Natural killer cell treated with Interleukin-12 subunit alpha and Interleukin-12 subunit beta and Interleukin-15 and Interleukin-18, amount 100 ng/mL, for 72 hours (primary cell): Measurements from ENCODE around the gene RBM27. TPM values are rescaled to one million over a fixed set of nuclear protein-coding genes. Genes with fewer than 3 reads are reported as not detected.
"Not testable (repeated sequence)": the region's sequence is repeated elsewhere in the genome, so short reads cannot be mapped to it uniquely, and the experiment has no call there.

Experiments
- ATAC-seq, 2 donors: fragments of 150-1000 bp; cut with Tn5 transposase in 1 of 2; sonication (Bioruptor Pico), chemical (Tn5 transposase) in 1 of 2; 2 replicates each; pipeline ENCODE4 v1.10.0; 2021
- DNase-seq: peaks from one replicate; pipeline ENCODE4 v3.0.0; 2022; ENCODE audit warnings: low spot score
- H3K27ac Mint-ChIP-seq, 2 donors: 1 replicate in 1 of 2; 2 replicates in 1 of 2; pipeline ENCODE4 v1.8.0; 2022; ENCODE audit warnings: mixed read lengths in 2 of 2, mild to moderate bottlenecking in 1 of 2, moderate library complexity in 1 of 2
- H3K27me3 Mint-ChIP-seq, 2 donors: 1 replicate in 1 of 2; 2 replicates in 1 of 2; pipeline ENCODE4 v1.8.0; 2022; ENCODE audit warnings: mixed read lengths in 2 of 2
- H3K36me3 Mint-ChIP-seq: one replicate; pipeline ENCODE4 v1.8.0; 2022; ENCODE audit warnings: mixed read lengths
- H3K4me1 Mint-ChIP-seq, 2 donors: 1 replicate in 1 of 2; 2 replicates in 1 of 2; pipeline ENCODE4 v1.8.0; 2022; ENCODE audit warnings: low read depth in 2 of 2, mixed read lengths in 2 of 2, mild to moderate bottlenecking in 1 of 2
- H3K4me3 Mint-ChIP-seq: one replicate; pipeline ENCODE4 v1.8.0; 2022; ENCODE audit warnings: mixed read lengths
- H3K9me3 Mint-ChIP-seq: 2 replicates; pipeline ENCODE4 v1.8.0; 2022; ENCODE audit warnings: mixed read lengths
- total RNA-seq, 2 donors: library from RNA; stranded (reverse); gene quantifications; one replicate each; pipeline ENCODE4 v1.2.3, GENCODE V29; 2022

The RBM27 gene, protein sequence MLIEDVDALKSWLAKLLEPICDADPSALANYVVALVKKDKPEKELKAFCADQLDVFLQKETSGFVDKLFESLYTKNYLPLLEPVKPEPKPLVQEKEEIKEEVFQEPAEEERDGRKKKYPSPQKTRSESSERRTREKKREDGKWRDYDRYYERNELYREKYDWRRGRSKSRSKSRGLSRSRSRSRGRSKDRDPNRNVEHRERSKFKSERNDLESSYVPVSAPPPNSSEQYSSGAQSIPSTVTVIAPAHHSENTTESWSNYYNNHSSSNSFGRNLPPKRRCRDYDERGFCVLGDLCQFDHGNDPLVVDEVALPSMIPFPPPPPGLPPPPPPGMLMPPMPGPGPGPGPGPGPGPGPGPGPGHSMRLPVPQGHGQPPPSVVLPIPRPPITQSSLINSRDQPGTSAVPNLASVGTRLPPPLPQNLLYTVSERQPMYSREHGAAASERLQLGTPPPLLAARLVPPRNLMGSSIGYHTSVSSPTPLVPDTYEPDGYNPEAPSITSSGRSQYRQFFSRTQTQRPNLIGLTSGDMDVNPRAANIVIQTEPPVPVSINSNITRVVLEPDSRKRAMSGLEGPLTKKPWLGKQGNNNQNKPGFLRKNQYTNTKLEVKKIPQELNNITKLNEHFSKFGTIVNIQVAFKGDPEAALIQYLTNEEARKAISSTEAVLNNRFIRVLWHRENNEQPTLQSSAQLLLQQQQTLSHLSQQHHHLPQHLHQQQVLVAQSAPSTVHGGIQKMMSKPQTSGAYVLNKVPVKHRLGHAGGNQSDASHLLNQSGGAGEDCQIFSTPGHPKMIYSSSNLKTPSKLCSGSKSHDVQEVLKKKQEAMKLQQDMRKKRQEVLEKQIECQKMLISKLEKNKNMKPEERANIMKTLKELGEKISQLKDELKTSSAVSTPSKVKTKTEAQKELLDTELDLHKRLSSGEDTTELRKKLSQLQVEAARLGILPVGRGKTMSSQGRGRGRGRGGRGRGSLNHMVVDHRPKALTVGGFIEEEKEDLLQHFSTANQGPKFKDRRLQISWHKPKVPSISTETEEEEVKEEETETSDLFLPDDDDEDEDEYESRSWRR
- 10 to 100 TPM; 16.6 to 24.7 TPM for total RNA-seq

DNA sequence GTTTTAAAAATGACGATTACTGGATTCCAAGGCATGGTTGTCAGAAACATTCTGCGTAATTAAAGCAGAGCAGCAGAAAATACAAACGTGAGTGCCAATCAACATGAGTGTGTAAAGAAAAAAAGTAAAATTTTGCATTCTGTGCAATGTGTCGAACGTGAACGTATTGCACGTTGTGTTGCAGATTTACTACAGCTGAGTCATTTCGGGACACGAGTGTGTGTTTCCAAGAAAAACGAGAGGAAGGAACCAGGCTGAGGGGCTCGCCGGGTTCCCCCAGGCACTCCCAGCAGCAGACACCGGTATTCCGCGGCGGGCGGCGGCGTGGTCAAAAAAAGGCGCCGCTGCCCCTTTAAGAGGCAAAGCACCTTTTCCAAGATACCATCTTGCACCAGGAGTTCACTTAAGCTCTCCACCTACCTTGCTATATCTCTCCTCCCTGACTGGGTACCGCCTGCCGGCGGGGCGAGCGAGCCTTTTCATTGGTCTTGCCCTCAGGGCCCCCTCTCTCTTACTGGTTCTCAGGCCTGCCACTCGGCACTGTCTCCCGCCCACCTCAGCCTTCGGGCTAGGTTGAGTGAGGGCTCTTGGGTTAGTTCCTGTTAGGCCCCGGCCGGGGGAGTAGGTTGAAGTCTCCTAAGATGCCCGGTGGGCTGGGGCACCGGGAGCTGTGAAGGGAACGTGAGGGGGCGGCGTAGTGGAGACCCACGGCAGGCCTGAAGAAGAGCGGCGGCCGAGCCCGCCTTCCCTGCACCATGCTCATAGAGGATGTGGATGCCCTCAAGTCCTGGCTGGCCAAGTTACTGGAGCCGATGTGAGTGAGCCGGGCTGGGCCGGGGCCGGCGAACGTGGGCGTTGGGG lies at the start of gene RBM27:
RBM27 (plus strand) TSS at position 595 of the 861 bp plus-strand sequence; CDS start at position 756, 161 bp downstream.
- H3K4me3 Mint-ChIP-seq: no peak within 1 kb of the TSS
- peak; percentile 100 for ATAC-seq
- H3K27ac Mint-ChIP-seq: no peak within 1 kb of the TSS
- H3K36me3 Mint-ChIP-seq: no peaks in the 10 kb centered on the region
- H3K27me3 Mint-ChIP-seq: peaks cover 0 to 2% of the 10 kb centered on the region in 2 donors
- peaks cover 0 to 5% of the 10 kb centered on the region in 2 donors for H3K4me1 Mint-ChIP-seq
- no peaks in the 10 kb centered on the region for H3K9me3 Mint-ChIP-seq
- DNase-seq: peak; percentile 96

DNA sequence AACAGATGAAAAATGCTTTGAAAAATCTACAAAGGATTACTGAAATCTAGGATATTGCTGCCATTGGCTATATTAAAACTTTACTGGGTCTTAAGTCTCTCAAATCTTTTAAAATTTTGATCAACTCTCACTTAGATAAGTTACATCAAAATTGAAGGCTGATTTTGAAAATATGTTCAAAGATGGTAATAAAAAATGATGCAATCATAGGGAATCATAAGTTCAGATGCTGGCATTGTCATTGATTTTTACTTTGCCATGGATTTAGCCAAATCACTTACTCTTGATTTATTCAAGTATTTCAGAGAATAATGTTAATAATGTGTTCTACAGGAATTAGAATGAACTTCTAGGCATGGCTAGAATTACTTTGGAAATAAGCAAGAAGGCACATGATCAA lies 45.1 kb upstream of the RBM27 start:
- ATAC-seq: no peak
- peaks cover 30% of the 10 kb centered on the region for H3K36me3 Mint-ChIP-seq
- no peaks in the 10 kb centered on the region for H3K27me3 Mint-ChIP-seq
- H3K27ac Mint-ChIP-seq: no peak overlapping the region
- no peak for DNase-seq
- no peak overlapping the region for H3K4me3 Mint-ChIP-seq
- no peaks in the 10 kb centered on the region for H3K9me3 Mint-ChIP-seq
- peaks cover 0 to 3% of the 10 kb centered on the region in 2 donors for H3K4me1 Mint-ChIP-seq

DNA sequence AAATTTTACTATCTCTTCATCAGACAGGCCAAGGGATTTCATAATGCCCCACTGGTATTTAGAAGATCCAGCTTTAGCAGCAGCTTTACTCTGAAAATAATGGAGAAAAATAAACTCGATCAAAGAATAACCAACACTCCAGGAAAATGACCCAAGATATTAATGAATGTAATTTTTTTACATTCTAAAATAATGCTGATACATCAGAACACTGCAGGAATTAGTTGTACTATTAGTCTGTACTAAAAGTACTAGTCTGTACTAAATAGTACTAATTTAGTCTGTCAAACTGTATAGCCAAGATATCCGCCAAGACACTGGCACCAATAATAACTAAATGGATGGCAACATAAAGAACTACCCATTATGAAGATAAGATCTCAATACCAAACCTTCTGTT lies 39.0 kb upstream of the RBM27 start:
- ATAC-seq (no peak), DNase-seq (no peak)
- Mint-ChIP-seq H3K4me1 (peaks cover 0 to 3% of the 10 kb centered on the region in 2 donors), H3K9me3 (no peaks in the 10 kb centered on the region), H3K36me3 (peaks cover 46% of the 10 kb centered on the region), H3K4me3 (no peak overlapping the region), H3K27ac (no peak overlapping the region), H3K27me3 (no peaks in the 10 kb centered on the region)

DNA sequence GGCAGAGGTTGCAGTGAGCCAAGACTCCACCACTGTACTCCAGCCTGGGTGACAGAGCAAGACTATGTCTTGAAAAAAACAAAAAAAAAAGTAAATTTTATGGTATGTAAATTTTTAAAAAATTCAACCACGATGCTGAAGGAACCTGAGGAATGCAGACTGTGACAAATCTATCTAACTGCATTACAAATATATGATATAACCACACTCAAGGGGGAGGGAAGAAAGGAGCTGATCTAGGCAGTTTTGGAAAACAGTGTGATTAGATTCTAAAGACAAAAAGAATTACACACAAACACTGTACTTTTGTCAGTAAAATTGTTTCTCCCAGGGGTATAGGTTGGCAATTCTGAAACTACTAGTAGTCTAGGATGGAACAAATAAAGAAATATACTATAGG lies 37.9 kb upstream of the RBM27 start:
- no peak for ATAC-seq
- Mint-ChIP-seq H3K4me3 (no peak overlapping the region), H3K4me1 (peaks cover 0 to 6% of the 10 kb centered on the region in 2 donors), H3K36me3 (peaks cover 55% of the 10 kb centered on the region), H3K27me3 (no peaks in the 10 kb centered on the region), H3K9me3 (no peaks in the 10 kb centered on the region), H3K27ac (no peak overlapping the region)
- DNase-seq: no peak

DNA sequence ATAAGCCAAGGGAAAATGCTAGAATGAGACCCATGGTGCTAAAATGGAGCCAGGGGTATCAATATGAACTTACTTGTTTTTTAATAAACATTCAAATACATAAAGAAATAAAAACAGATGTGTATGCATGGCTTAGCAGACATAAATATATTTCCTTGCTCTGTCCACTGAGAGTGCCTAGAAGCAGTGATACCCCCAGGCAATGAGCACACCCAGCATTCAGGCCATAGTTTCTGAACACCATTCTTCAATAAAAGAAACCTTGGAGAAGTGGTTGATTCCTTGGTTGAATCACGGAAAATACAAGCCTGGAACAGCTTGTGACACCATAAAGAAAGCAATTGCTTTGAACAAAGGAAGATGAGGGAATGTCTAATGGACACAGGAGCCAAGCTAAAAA lies 37.5 kb upstream of the RBM27 start:
- Mint-ChIP-seq H3K9me3 (no peaks in the 10 kb centered on the region), H3K4me1 (peaks cover 0 to 6% of the 10 kb centered on the region in 2 donors), H3K4me3 (no peak overlapping the region), H3K27me3 (no peaks in the 10 kb centered on the region), H3K27ac (no peak overlapping the region), H3K36me3 (peaks cover 58% of the 10 kb centered on the region)
- ATAC-seq: no peak
- no peak for DNase-seq

DNA sequence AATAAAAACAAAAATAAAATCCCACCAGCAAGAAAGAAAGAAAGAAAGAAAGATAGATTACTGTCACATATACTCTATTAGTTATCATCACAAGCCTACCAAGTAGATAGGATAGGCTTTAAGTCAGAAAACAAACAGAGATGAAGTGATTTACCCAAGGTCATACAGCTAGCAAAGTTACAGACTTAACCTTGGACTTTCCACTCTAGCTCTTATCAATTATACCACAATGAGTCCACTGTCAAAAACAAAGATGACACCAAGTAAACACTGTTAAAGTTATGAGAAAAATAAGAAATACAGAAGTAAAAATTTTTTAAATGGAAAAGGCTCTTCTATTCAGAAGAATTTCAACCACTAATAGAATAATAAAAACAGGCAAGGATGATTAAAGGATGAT lies 34.3 kb upstream of the RBM27 start:
- H3K4me3 Mint-ChIP-seq: no peak overlapping the region
- no peaks in the 10 kb centered on the region for H3K9me3 Mint-ChIP-seq
- ATAC-seq (no peak), DNase-seq (no peak)
- peaks cover 5 to 6% of the 10 kb centered on the region in 2 donors for H3K4me1 Mint-ChIP-seq
- peaks cover 37% of the 10 kb centered on the region for H3K36me3 Mint-ChIP-seq
- no peaks in the 10 kb centered on the region for H3K27me3 Mint-ChIP-seq
- H3K27ac Mint-ChIP-seq: no peak overlapping the region

DNA sequence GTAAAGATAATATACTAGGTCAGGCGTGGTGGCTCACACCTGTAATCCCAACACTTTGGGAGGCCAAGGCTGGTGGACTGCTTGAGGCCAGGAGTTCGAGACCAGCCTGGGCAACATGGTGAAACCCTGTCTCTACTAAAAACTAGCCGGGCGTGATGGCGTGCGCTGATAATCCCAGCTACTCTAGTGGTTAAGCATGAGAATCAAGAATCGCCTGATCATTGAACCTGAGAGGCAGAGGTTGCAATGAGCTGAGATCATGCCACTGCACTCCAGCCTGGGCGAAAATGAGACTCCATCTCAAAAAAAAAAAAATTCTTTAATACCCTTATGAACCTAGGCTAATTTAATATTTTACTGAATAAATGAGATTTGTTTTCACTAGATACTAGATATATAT lies 30.4 kb upstream of the RBM27 start:
- H3K4me1 Mint-ChIP-seq, H3K9me3 Mint-ChIP-seq, H3K4me3 Mint-ChIP-seq, H3K27me3 Mint-ChIP-seq, DNase-seq, H3K27ac Mint-ChIP-seq, ATAC-seq: not testable (repeated sequence)
- H3K36me3 Mint-ChIP-seq: peaks cover 20% of the 10 kb centered on the region

DNA sequence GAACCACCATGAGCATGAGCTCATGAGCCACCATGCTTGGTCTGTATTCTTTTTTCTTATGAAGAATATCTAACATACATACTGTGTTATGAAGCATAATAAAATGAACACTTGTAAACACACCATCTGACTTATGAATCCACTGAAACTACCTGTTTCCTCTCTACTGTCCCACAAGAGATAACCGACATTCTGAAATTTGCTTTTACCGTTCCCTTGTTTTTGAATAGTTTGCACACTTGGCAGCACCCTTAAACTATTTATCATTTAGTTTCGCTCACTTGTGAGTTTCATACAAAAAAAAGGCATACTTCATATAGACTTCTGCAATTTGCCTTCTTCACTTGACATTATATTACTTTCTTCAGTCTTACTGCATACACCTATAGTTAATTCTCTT lies 29.8 kb upstream of the RBM27 start:
- DNase-seq: no peak
- H3K9me3 Mint-ChIP-seq: no peaks in the 10 kb centered on the region
- H3K36me3 Mint-ChIP-seq: peaks cover 17% of the 10 kb centered on the region
- H3K4me3 Mint-ChIP-seq: no peak overlapping the region
- H3K4me1 Mint-ChIP-seq: peaks cover 5 to 8% of the 10 kb centered on the region in 2 donors
- no peak for ATAC-seq
- H3K27me3 Mint-ChIP-seq: no peaks in the 10 kb centered on the region
- H3K27ac Mint-ChIP-seq: no peak overlapping the region

DNA sequence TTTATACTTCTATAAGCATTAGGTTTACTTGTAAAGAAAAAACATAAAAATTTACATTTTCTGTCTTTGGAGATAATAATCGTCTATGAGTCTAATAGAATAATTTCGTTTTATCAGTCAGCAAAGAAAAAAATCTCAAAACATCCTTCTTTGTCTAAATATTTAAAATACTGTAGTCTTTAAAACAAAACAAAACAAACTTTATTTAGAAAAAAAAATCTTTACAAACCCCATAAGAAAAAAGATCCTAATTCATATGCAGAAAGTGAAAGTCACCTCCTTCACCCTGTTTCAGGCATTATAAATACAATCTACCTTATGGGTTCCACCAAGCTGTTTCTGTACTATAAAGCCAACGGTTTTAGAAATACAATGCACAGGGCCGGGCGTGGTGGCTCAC lies 26.6 kb upstream of the RBM27 start:
- DNase-seq: no peak
- Mint-ChIP-seq H3K4me3 (no peak overlapping the region), H3K27me3 (no peaks in the 10 kb centered on the region), H3K9me3 (no peaks in the 10 kb centered on the region), H3K27ac (no peak overlapping the region), H3K4me1 (peaks cover 5 to 10% of the 10 kb centered on the region in 2 donors), H3K36me3 (peaks cover 5% of the 10 kb centered on the region)
- no peak for ATAC-seq

DNA sequence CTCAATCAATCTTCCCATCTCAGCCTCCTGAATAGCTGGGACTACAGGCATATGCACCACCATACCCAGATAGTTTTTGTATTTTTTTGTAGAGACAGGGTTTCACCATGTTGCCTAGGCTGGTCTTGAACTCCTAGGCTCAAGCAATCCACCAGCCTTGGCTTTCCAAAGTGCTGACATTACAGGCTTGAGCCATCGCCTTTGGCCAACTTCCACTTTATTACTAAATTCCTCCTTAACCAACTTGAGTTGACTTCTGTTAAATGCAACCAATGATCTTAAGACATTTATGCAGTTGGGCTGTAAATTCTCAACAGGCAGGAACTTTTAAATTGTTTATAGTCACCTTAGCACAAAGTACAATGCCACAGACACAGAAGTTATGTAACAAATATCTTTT lies 23.7 kb upstream of the RBM27 start:
- DNase-seq (no peak), ATAC-seq (no peak)
- H3K27me3 Mint-ChIP-seq: no peaks in the 10 kb centered on the region
- H3K4me3 Mint-ChIP-seq: peak overlapping the region; percentile 17
- H3K9me3 Mint-ChIP-seq: no peaks in the 10 kb centered on the region
- H3K4me1 Mint-ChIP-seq: peaks cover 4 to 13% of the 10 kb centered on the region in 2 donors
- H3K36me3 Mint-ChIP-seq: peaks cover 5% of the 10 kb centered on the region
- H3K27ac Mint-ChIP-seq: peak overlapping the region in 1 of 2 donors; percentile 7

DNA sequence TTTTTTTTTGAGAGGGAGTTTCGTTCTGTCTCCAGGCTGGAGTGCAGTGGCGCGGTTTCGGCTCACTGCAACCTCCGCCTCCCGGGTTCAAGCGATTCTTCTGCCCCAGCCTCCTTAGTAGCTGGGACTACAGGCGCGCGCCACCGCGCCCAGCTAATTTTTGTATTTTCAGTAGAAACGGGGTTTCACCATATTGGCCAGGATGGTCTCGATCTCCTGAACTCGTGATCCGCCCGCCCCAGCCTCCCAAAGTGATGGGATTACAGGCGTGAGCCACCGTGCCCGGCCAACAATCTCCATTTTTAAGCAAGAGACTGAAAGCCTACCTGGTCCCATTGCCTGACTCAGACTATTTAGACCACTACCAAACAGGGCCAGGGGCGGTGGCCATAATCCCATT lies 20.0 kb upstream of the RBM27 start:
- not testable (repeated sequence) for H3K27me3 Mint-ChIP-seq, DNase-seq, ATAC-seq, H3K36me3 Mint-ChIP-seq, H3K9me3 Mint-ChIP-seq
- Mint-ChIP-seq H3K4me3 (peak overlapping the region; percentile 94), H3K4me1 (peaks cover 4 to 10% of the 10 kb centered on the region in 2 donors), H3K27ac (peak overlapping the region; percentile 84 to 96)

DNA sequence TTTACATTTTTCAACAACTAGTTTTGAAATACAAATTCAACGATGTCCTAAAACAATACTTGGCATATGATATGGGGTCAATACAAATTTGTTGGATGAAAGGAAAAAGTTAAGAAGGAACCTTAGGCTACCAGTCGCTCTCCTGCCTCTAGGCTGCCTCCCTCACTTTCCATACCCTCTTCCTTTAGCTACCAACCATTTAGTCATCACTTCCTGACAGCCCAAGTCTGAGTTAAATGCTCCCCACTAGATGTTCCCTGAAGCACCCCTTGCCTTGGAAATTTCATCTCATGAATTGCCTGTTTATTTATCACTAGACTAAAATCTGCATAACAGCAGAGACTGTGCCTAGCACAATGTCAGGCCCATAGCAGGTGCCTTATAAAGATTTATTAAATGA lies 18.2 kb upstream of the RBM27 start:
- no peaks in the 10 kb centered on the region for H3K36me3 Mint-ChIP-seq
- H3K4me3 Mint-ChIP-seq: no peak overlapping the region
- H3K4me1 Mint-ChIP-seq: peaks cover 4 to 5% of the 10 kb centered on the region in 2 donors
- DNase-seq (no peak), ATAC-seq (no peak)
- H3K27ac Mint-ChIP-seq: no peak overlapping the region
- no peaks in the 10 kb centered on the region for H3K9me3 Mint-ChIP-seq
- peaks cover 4 to 9% of the 10 kb centered on the region in 2 donors for H3K27me3 Mint-ChIP-seq

DNA sequence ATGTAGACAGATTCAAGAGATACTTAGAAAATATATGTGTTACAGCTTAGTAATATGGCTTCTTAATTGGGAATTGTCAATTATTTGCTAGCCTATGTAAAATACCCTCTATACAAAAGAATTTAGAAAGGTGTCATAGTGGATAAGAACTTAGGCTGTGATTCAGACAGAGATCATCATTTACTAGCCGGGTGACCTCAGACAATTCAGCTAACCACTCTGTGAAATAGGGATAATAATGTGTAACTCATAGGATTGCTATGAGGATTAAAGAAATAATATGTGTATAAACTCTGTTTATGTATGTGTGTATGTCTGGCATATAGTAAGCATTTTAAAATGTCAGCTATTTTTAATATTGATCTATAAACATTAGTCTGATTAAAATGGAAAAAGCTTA lies 15.0 kb upstream of the RBM27 start:
- DNase-seq: no peak
- Mint-ChIP-seq H3K27ac (no peak overlapping the region), H3K4me3 (no peak overlapping the region), H3K36me3 (no peaks in the 10 kb centered on the region), H3K27me3 (peaks cover 11 to 21% of the 10 kb centered on the region in 2 donors), H3K4me1 (no peaks in the 10 kb centered on the region), H3K9me3 (no peaks in the 10 kb centered on the region)
- no peak for ATAC-seq
